Central memory CD4-positive, alpha-beta T cell (primary cell): Measurements from ENCODE around the gene INAFM2.

Experiments
- DNase-seq: peaks from one replicate; pipeline ENCODE4 v3.0.0; 2022

INAFM2 gene

GRCh38 chr15:40365624-40366456 is 42.3 kb downstream of the INAFM2 start:
- no peak for DNase-seq

DNA sequence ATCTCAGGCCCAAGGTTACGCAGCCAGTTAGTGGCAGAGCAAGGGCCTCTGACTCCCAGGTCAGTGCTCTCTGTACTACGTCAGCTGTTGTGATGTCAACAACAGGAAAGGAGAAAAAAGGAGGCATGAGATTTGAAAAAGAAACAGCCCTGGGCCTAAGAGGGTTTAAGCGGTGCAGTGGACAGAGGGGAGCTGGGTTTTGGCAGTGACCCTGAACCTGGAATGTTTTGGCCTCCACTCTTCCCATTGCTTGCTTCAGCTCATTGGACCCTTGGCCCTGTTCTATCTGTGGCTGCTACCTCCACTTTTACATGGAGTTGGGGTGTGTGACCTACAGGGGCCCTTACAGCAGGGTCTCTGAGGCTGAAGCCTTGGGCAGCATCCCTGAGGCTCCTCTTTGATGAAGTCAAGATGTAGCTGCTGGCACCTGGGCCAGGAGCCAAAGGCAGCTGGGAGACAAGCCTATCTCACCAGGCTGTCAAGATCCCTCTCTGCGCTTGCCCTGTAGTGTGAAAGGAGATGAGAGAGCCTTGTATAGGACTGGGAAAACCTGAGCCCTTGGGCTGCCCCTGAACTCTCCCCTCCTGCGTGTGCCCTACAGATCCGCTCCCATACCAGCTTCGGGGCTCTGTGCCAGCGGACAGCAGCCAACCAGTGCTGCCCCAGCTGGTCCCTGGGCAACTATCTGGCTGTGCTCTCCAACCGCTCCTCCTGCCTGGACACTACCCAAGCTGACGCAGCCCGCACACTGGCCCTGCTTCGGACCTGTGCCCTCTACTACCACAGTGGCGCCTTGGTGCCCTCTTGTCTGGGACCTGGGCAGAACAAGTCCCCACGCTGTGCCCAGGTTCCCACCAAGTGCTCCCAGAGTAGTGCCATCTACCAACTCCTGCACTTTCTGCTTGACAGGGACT is 43.2 kb downstream of the INAFM2 start:
- DNase-seq: no peak

DNA sequence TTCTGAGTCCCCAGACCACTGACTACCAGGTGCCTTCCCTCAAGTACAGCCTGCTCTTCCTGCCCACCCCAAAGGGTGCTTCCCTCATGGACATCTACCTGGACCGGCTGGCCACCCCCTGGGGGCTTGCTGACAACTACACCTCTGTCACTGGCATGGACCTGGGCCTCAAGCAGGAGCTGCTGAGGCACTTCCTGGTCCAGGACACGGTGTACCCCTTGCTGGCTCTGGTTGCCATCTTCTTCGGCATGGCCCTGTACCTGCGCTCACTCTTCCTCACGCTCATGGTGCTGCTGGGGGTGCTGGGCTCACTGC is 43.8 kb downstream of the INAFM2 start:
- no peak for DNase-seq

DNA sequence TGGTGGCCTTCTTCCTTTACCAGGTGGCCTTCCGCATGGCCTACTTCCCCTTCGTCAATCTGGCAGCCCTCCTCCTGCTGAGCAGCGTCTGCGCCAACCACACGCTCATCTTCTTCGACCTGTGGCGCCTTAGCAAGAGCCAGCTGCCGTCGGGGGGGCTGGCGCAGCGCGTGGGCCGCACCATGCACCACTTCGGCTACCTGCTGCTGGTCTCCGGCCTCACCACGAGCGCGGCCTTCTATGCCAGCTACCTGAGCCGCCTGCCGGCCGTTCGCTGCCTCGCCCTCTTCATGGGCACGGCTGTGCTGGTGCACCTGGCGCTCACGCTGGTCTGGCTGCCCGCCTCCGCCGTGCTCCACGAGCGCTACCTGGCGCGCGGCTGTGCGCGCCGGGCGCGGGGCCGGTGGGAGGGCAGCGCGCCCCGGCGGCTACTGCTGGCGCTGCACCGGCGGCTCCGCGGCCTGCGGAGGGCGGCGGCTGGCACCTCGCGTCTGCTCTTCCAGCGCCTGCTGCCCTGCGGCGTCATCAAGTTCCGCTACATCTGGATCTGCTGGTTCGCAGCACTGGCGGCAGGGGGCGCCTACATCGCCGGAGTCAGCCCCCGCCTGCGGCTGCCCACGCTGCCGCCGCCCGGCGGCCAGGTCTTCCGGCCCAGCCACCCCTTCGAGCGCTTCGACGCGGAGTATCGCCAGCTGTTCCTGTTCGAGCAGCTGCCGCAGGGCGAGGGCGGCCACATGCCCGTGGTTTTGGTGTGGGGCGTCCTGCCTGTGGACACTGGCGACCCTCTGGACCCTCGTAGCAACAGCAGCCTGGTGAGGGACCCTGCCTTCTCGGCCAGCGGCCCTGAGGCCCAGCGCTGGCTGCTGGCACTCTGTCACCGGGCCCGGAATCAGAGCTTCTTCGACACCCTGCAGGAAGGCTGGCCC is 44.5 kb downstream of the INAFM2 start:
- DNase-seq: peak; percentile 90

GRCh38 chr15:40368719-40369473 is 45.4 kb downstream of the INAFM2 start:
- DNase-seq: no peak

DNA sequence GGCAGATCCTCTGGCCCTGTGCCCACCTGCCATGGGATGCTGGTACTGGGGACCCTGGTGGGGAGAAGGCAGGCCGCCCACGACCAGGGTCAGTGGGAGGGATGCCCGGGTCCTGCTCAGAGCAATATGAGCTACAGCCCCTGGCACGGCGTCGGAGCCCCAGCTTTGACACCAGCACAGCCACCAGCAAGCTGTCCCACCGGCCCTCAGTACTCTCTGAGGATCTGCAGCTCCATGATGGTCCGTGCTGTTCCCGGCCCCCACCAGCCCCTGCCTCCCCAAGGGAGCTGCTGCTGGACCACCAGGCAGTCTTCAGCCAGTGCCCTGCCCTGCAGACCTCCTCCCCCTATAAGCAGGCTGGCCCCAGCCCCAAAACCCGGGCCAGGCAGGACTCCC is 46.0 kb downstream of the INAFM2 start:
- no peak for DNase-seq

GRCh38 chr15:40369971-40370370 is 46.5 kb downstream of the INAFM2 start:
- no peak for DNase-seq

- DNase-seq: no peak
Observed at GRCh38 chr15:40372981-40373380, 49.5 kb downstream of the INAFM2 start.
